PC-9 (cell line): ENCODE results near the gene CMPK2.

ENCODE experiments used
- CTCF ChIP-seq: fragments of 200-600 bp; sonication (generic); conservative IDR thresholded peaks from 2 replicates; pipeline ENCODE4 v1.6.1; 2017; ENCODE audit warnings: mixed run types, antibody characterized with exemption, mild to moderate bottlenecking, moderate library complexity
- EZH2 ChIP-seq: fragments of 200-600 bp; sonication (generic); IDR thresholded peaks from 2 replicates; pipeline ENCODE4 v1.8.0; 2017; ENCODE audit warnings: antibody characterized with exemption, low read depth

- TF ChIP-seq CTCF (no peak), EZH2 (no peak)
These were observed 6.7 kb upstream of the CMPK2 start for GRCh38 chr2:6872394-6872793.
